Erythroblast (primary cell): ENCODE data around the gene NATD1.

Source experiments
- GATA1 ChIP-seq: IDR thresholded peaks from 2 replicates; pipeline ENCODE4 v1.6.1; 2011; ENCODE audit warnings: low read depth, mild to moderate bottlenecking, control low read depth, low read length, moderate library complexity
- POLR2A ChIP-seq: IDR thresholded peaks from 2 replicates; pipeline ENCODE4 v1.6.1; 2011; ENCODE audit warnings: mild to moderate bottlenecking, low read length

- TF ChIP-seq POLR2A (no peak), GATA1 (no peak)
Measured at GRCh38 chr17:21291357-21291756, 38.1 kb upstream of the NATD1 start.
